Thymus (tissue), 11 donors: ENCODE measurements around the gene ABCC6. TPM values are rescaled to one million over a fixed set of nuclear protein-coding genes. Genes with fewer than 3 reads are reported as not detected.

Source experiments
- DNase-seq, 9 donors: peaks; one replicate each; pipeline ENCODE4 v3.0.0-alpha.2; 2013; ENCODE audit warnings: low spot score in 9 of 9, low read depth in 6 of 9, missing footprints in 1 of 9
- H3K27ac ChIP-seq, 2 donors: one replicate each; pipeline ENCODE4 v1.5.1; 2013; ENCODE audit warnings: control low read depth in 1 of 2, low read depth in 1 of 2, low read length in 1 of 2, mild to moderate bottlenecking in 1 of 2, moderate library complexity in 1 of 2
- H3K27me3 ChIP-seq, 2 donors: one replicate each; pipeline ENCODE4 v1.5.1; 2013; ENCODE audit warnings: low read length in 1 of 2; ENCODE audit not compliant: control insufficient read depth in 2 of 2, insufficient read depth in 1 of 2
- H3K36me3 ChIP-seq, 2 donors: one replicate each; pipeline ENCODE4 v1.5.1; 2013; ENCODE audit warnings: low read length in 1 of 2, mild to moderate bottlenecking in 1 of 2, moderate library complexity in 1 of 2; ENCODE audit not compliant: control insufficient read depth in 2 of 2, insufficient read depth in 2 of 2
- H3K4me1 ChIP-seq, 2 donors: one replicate each; pipeline ENCODE4 v1.5.1; 2013; ENCODE audit warnings: low read length in 2 of 2; ENCODE audit not compliant: control insufficient read depth in 2 of 2, insufficient read depth in 2 of 2
- H3K4me3 ChIP-seq, 2 donors: one replicate each; pipeline ENCODE4 v1.5.1; 2013; ENCODE audit warnings: low read length in 2 of 2, control low read depth in 1 of 2, mild to moderate bottlenecking in 1 of 2
- H3K9me3 ChIP-seq, 2 donors: one replicate each; pipeline ENCODE4 v1.5.1; 2013; ENCODE audit warnings: low read length in 1 of 2, mild to moderate bottlenecking in 1 of 2; ENCODE audit not compliant: control insufficient read depth in 2 of 2, insufficient read depth in 1 of 2
- WGBS: extraction: QIAGEN DNeasy Blood & Tissue Kit; methylation state at CpG from one replicate; pipeline ENCODE4 v1.1.7; 2013; 5-methylcytosine and 5-hydroxymethylcytosine counted together
- polyA plus RNA-seq: library from polyadenylated mRNA; stranded (reverse); fragments of 200-250 nt; gene quantifications from one replicate; pipeline ENCODE4 v1.2.3, GENCODE V29; 2013
- total RNA-seq: library from RNA; stranded (reverse); fragments of 120-200 nt; gene quantifications from one replicate; pipeline ENCODE4 v1.2.4, GENCODE V29; 2013
- donor health status: healthy.

Gene ABCC6
- total and polyA plus RNA-seq, 2 donors: 0.09 to 0.62 TPM

- Histone ChIP-seq H3K4me3 (no peak overlapping the region), H3K27ac (no peak overlapping the region), H3K36me3 (peaks cover 16 to 21% of the 10 kb centered on the region in 2 donors), H3K9me3 (no peaks in the 10 kb centered on the region), H3K27me3 (no peaks in the 10 kb centered on the region), H3K4me1 (no peaks in the 10 kb centered on the region)
- WGBS: 93% methylated on average over 14 of the region's 14 CpGs
- DNase-seq: no peak
Measured at GRCh38 chr16:16146380-16147315, 76.6 kb downstream of the ABCC6 start.

GRCh38 chr16:16145286-16145685 lies 78.0 kb downstream of the ABCC6 start:
- H3K4me3 ChIP-seq: no peak overlapping the region
- no peaks in the 10 kb centered on the region for H3K4me1 ChIP-seq
- H3K9me3 ChIP-seq: no peaks in the 10 kb centered on the region
- H3K36me3 ChIP-seq: peaks cover 28 to 35% of the 10 kb centered on the region in 2 donors
- H3K27ac ChIP-seq: no peak overlapping the region
- WGBS: 99% methylated on average over 5 of the region's 5 CpGs
- no peaks in the 10 kb centered on the region for H3K27me3 ChIP-seq
- no peak for DNase-seq

DNA sequence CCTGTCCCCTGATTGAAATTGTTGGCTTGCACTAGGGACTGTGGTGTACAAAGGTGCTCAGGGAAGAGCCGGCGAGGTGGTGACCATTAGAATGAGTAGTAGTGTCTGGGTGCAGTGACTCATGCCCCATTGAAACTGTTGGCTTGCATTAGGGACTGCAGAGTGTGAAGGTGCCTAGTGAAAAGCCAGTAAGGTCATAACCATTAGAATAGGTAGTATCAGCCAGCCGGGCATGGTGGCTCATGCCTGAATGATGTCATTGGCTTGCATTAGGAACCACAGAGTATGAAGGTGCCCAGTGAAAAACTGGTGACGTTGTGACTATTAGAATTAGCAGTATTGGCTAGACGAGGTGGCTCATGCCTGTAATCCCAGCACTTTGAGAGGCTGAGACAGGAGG lies 78.9 kb downstream of the ABCC6 start:
- Histone ChIP-seq H3K4me3 (no peak overlapping the region), H3K4me1 (no peaks in the 10 kb centered on the region), H3K27ac (no peak overlapping the region), H3K36me3 (peaks cover 35 to 44% of the 10 kb centered on the region in 2 donors), H3K27me3 (no peaks in the 10 kb centered on the region), H3K9me3 (no peaks in the 10 kb centered on the region)
- DNase-seq: no peak
- 98% methylated on average over 5 of the region's 5 CpGs for WGBS

- 97% methylated on average over 8 of the region's 8 CpGs for WGBS
- peaks cover 39 to 49% of the 10 kb centered on the region in 2 donors for H3K36me3 ChIP-seq
- H3K4me1 ChIP-seq: no peaks in the 10 kb centered on the region
- no peaks in the 10 kb centered on the region for H3K9me3 ChIP-seq
- no peak overlapping the region for H3K27ac ChIP-seq
- DNase-seq: no peak
- H3K4me3 ChIP-seq: no peak overlapping the region
- H3K27me3 ChIP-seq: no peaks in the 10 kb centered on the region
Measured at GRCh38 chr16:16143931-16144330, 79.4 kb downstream of the ABCC6 start.

DNA sequence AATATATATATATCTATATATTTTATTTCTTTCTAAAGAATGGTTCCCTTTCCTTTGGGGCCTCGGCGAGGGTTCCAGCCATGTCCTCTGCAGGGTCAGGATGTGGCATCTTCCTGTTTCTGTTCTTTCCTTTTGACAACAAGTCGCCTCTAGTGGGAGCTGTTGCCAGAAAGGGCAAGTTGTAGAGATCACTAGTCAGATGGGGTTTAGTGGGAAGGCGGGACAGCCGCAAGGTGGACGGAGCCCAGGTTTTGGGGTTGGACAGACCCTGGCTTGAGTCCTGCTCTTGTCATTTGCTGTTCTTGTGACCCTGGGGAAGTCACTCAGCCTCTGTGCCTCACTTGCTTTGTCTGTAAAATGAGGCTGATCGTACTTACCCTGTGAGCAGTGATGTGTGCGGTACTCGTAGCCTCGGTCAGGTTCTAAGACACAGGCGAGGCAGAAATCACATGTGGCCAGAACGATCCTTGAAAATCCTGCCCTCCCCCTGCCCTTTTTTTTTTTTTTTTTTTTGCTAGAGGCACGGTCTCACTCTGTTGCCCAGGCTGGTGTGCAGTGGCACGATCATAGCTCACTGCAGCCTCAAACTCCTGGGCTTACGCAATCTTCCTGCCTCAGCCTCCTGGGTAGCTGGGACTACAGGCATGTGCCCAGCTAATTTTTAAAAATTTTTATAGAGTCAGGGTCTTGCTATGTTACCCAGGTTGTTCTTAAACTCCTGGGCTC lies 80.1 kb downstream of the ABCC6 start:
- Histone ChIP-seq H3K4me3 (no peak overlapping the region), H3K4me1 (no peaks in the 10 kb centered on the region), H3K36me3 (peaks cover 44 to 56% of the 10 kb centered on the region in 2 donors), H3K27me3 (no peaks in the 10 kb centered on the region), H3K27ac (no peak overlapping the region), H3K9me3 (no peaks in the 10 kb centered on the region)
- DNase-seq: peak in 2 of 9 donors; percentile 8 to 27
- 91% methylated on average over 15 of the region's 15 CpGs for WGBS

DNA sequence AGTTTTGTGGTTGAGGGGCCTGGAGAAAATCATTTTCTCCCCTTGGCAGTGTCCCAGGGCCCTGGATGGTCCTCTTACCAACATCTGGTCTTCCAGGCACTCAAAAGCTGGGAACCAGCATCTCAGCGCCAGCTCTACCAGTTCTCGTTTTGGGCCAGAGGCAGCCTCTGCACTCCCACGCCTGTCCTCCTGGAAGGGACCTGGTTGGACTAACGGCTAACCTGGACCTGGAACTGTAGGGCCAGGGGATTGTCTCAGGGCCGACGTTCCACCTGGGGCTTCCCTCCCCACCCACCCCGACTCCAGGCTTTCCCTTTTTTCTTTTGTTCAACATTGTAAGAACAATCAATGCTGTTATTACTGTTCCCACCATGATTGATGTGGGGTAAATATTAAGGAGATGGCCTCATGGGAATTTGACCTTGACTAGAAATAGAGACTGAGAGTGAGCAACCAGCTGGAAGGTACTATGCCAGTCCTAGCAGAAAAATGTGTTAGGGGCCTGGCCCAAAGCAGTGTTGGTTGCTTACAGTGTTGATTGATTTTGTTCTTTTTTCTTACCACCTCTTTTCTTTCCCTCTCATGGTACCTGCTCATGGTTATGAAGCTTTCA lies 81.4 kb downstream of the ABCC6 start:
- no peak for DNase-seq
- Histone ChIP-seq H3K36me3 (peaks cover 57 to 69% of the 10 kb centered on the region in 2 donors), H3K9me3 (no peaks in the 10 kb centered on the region), H3K27me3 (no peaks in the 10 kb centered on the region), H3K27ac (no peak overlapping the region), H3K4me3 (no peak overlapping the region), H3K4me1 (no peaks in the 10 kb centered on the region)
- 97% methylated on average over 7 of the region's 7 CpGs for WGBS

- H3K4me1 ChIP-seq: no peaks in the 10 kb centered on the region
- H3K27me3 ChIP-seq: no peaks in the 10 kb centered on the region
- no peak overlapping the region for H3K27ac ChIP-seq
- DNase-seq: no peak
- no peak overlapping the region for H3K4me3 ChIP-seq
- H3K9me3 ChIP-seq: no peaks in the 10 kb centered on the region
- whole genome bisulfite sequencing: 97% methylated on average over 11 of the region's 11 CpGs
- peaks cover 64 to 77% of the 10 kb centered on the region in 2 donors for H3K36me3 ChIP-seq
Measured at GRCh38 chr16:16141141-16141540, 82.2 kb downstream of the ABCC6 start.

GRCh38 chr16:16140537-16140936 lies 82.8 kb downstream of the ABCC6 start:
- no peaks in the 10 kb centered on the region for H3K27me3 ChIP-seq
- WGBS: 97% methylated on average over 4 of the region's 4 CpGs
- H3K27ac ChIP-seq: no peak overlapping the region
- H3K4me3 ChIP-seq: no peak overlapping the region
- H3K36me3 ChIP-seq: peaks cover 68 to 80% of the 10 kb centered on the region in 2 donors
- DNase-seq: no peak
- no peaks in the 10 kb centered on the region for H3K9me3 ChIP-seq
- no peaks in the 10 kb centered on the region for H3K4me1 ChIP-seq

- Histone ChIP-seq H3K4me3 (no peak overlapping the region), H3K9me3 (no peaks in the 10 kb centered on the region), H3K4me1 (no peaks in the 10 kb centered on the region), H3K27ac (no peak overlapping the region), H3K27me3 (no peaks in the 10 kb centered on the region), H3K36me3 (peaks cover 75 to 85% of the 10 kb centered on the region in 2 donors)
- 98% methylated on average over 7 of the region's 7 CpGs for WGBS
- DNase-seq: no peak
Measured at GRCh38 chr16:16139806-16140205, 83.5 kb downstream of the ABCC6 start.
